NCI-H2227 treated with DMSO at 0.1 percent for 48 hours (cell line): ENCODE data around the gene GOLGA8N.

Experiments used
- DNase-seq: peaks from one replicate; lab custom pipeline; 2025; lab: John Stamatoyannopoulos, UW

Gene GOLGA8N

DNA sequence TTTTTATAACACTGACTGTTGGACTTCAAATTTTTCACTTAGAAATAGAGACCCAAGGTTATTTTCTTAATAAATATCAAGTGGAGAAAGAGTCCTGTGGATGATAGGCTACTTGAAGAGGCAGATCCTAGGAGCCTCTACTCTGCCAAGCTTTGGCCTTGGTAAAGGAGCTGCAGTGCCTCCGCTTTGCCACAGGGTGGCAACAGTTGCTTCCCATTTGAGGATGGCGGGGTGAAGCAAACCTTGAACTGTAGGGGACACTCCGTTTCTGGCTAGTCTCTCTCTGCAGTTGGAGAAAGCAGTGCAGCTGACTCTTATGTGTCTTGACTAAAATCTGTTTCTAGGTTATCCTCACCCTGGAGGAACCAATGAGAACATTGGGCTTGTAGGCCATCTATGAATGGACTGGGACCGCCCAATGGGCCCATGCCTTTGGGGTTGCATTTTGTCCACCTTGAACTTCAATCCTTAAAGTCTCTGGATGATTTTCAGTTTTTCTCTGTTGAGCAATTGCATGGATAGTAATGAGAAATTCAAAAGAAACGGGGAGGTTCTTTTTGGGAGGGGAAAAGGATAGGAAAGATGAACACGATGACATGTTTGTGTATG is 58.1 kb downstream of the GOLGA8N start:
- DNase-seq: no peak

DNA sequence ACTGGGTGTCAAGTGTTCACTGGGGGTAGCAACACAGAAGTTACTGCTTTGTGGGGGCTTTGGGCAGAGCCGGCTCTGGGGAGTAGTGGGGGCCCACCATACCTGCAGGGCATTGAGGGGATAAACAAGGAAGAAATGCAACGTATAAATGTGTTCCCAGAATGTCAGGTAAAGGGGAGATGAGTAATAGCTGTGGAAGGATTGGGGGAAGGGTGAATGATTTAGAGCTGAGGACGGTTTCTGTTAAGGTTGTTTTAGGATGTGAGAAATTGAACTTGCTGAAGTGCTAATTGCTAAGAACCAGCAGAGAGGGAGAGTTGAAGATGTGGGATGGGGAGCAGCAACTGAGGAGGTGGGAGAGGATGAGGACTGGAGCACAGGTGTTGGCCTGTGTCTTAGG is 58.9 kb downstream of the GOLGA8N start:
- DNase-seq: no peak

DNA sequence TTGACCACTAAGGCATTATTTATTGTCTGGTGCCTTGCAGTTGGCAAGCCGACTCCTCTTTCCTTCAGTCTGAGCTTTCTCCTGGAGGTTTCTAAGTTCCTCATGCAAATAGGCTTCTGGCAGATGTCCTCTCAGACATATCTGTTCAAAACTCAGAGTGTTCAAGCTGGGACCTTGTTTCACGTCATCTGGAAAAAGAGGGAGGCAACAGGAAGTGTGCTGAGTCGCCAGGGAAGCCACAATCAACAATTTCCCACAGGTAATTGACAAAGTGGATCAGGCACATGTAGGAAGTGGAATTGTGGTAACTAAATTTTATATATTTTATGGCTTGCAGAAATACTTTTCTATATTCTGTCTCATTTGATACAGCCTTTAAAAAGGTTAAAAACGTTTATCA is 62.8 kb downstream of the GOLGA8N start:
- no peak for DNase-seq

DNA sequence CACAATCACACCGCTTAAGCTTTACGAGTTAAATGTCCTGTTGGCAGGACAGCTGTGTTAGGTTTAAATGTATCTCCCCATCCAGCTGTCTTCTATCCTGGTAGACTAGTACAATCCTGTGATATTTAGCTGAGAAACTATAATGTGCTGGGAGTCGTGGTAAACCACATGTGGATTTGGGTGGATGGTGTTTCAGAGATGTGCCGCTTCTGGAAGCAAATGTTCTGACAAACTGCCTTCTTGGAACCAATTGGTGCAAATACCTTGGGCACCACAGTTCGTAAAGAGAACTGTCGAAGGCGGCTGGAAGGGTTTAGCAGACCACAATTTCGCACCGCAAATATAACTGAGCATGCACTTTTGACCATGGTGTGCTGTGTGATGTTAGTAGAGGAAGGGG is 63.2 kb downstream of the GOLGA8N start:
- no peak for DNase-seq
